Erythroblast (primary cell): ENCODE data around the gene RREB1.

Experiments
- GATA1 ChIP-seq: IDR thresholded peaks from 2 replicates; pipeline ENCODE4 v1.6.1; 2011; ENCODE audit warnings: low read depth, mild to moderate bottlenecking, control low read depth, low read length, moderate library complexity
- POLR2A ChIP-seq: IDR thresholded peaks from 2 replicates; pipeline ENCODE4 v1.6.1; 2011; ENCODE audit warnings: mild to moderate bottlenecking, low read length

- no peak for TF ChIP-seq POLR2A
- no peak for TF ChIP-seq GATA1
Measured at GRCh38 chr6:7185561-7185960, 77.8 kb downstream of the RREB1 start.
